Measurements from ENCODE around the gene KIF6. TPM values are rescaled to one million over a fixed set of nuclear protein-coding genes. Genes with fewer than 3 reads are reported as not detected.

Gene KIF6
- total RNA-seq, 4 donors from 2014 or later: 0.14 to 46.6 (median 0.48) TPM; not detected in 1

GRCh38 chr6:39282774-39283173, 442.4 kb downstream of the KIF6 start:
- no peak overlapping the region for H3K27ac ChIP-seq
- WGBS, 2 donors (ENCODE audit: low coverage in 1 of 2): 62 to 81% methylated on average over 2 of the region's 2 CpGs
- intact Hi-C loops (cut with DNase I; ENCODE audit: low total_unique reads) (no loop called here), in situ Hi-C loops (cut with MboI; ENCODE audit: low pct_ligation_motif_present in 1 of 4, low pct_unique_long_range_greater_than_20kb in 1 of 4, low sequenced_read_pairs in 3 of 4) (no loop called here)
- no peaks in the 10 kb centered on the region for H3K9me3 ChIP-seq
- no peak overlapping the region for H3K4me3 ChIP-seq
- DNase-seq: no peak
- no peaks in the 10 kb centered on the region for H3K27me3 ChIP-seq
- H3K36me3 ChIP-seq: no peaks in the 10 kb centered on the region
- peaks cover 12 to 34% (median 26%) of the 10 kb centered on the region in 4 donors for H3K4me1 ChIP-seq
- TF ChIP-seq CTCF (IDR thresholded peaks at IDR 0.05) (no peak), POLR2A (IDR thresholded peaks at IDR 0.05) (no peak), POLR2AphosphoS5 (IDR thresholded peaks at IDR 0.05) (no peak), EP300 (IDR thresholded peaks at IDR 0.05; ENCODE audit: low read depth) (no peak)

GRCh38 chr6:39281312-39281980, 443.8 kb downstream of the KIF6 start:
- in situ Hi-C loops (cut with MboI; ENCODE audit: low pct_ligation_motif_present in 1 of 4, low pct_unique_long_range_greater_than_20kb in 1 of 4, low sequenced_read_pairs in 3 of 4): no loop called here
- no peaks in the 10 kb centered on the region for H3K9me3 ChIP-seq
- peak overlapping the region in 3 of 4 donors; percentile 87 to 91 (median 89) for H3K27ac ChIP-seq
- no peaks in the 10 kb centered on the region for H3K36me3 ChIP-seq
- peak; percentile 61 for DNase-seq
- intact Hi-C loops (cut with DNase I; ENCODE audit: low total_unique reads): no loop called here
- peaks cover 12 to 40% (median 26%) of the 10 kb centered on the region in 4 donors for H3K4me1 ChIP-seq
- TF ChIP-seq POLR2AphosphoS5 (IDR thresholded peaks at IDR 0.05) (peak in 1 of 3 donors; percentile 28), EP300 (IDR thresholded peaks at IDR 0.05; ENCODE audit: low read depth) (no peak), POLR2A (IDR thresholded peaks at IDR 0.05) (peak; percentile 34), CTCF (IDR thresholded peaks at IDR 0.05) (no peak)
- WGBS, 2 donors (ENCODE audit: low coverage in 1 of 2): 66 to 86% methylated on average over 3 to 11 of the region's 11 CpGs
- no peaks in the 10 kb centered on the region for H3K27me3 ChIP-seq
- H3K4me3 ChIP-seq: no peak overlapping the region

GRCh38 chr6:39280247-39280731, 444.9 kb downstream of the KIF6 start:
- H3K27me3 ChIP-seq: no peaks in the 10 kb centered on the region
- intact Hi-C loops (cut with DNase I; ENCODE audit: low total_unique reads): no loop called here
- H3K36me3 ChIP-seq: no peaks in the 10 kb centered on the region
- DNase-seq: peak; percentile 75
- H3K4me1 ChIP-seq: peaks cover 12 to 40% (median 26%) of the 10 kb centered on the region in 4 donors
- H3K9me3 ChIP-seq: no peaks in the 10 kb centered on the region
- peak; percentile 37 for TF ChIP-seq POLR2A (IDR thresholded peaks at IDR 0.05)
- no peak for TF ChIP-seq CTCF (IDR thresholded peaks at IDR 0.05)
- TF ChIP-seq POLR2AphosphoS5 (IDR thresholded peaks at IDR 0.05): peak in 2 of 3 donors; percentile 45 to 74
- peak; percentile 16 for TF ChIP-seq EP300 (IDR thresholded peaks at IDR 0.05; ENCODE audit: low read depth)
- peak overlapping the region; percentile 87 to 91 (median 88) for H3K27ac ChIP-seq
- in situ Hi-C loops (cut with MboI; ENCODE audit: low pct_ligation_motif_present in 1 of 4, low pct_unique_long_range_greater_than_20kb in 1 of 4, low sequenced_read_pairs in 3 of 4): no loop called here
- WGBS, 2 donors (ENCODE audit: low coverage in 1 of 2): 25% methylated on average over 8 of the region's 8 CpGs; no CpG with 5 or more reads in 1 of the 2 donors
- H3K4me3 ChIP-seq: no peak overlapping the region

Small RNA genes within 50 kb of the gene (small RNA-seq; reads per million reads assigned to genes)
- 0 reads per million in 4 donors for gene RNU1-54P

Other genes starting within 250 kb of the KIF6 start
- 10 to 100 TPM; 15.7 to 31.6 (median 20.7) TPM for gene DAAM2, start 67.0 kb upstream of the KIF6 start, total RNA-seq
- gene MOCS1, start 209.1 kb upstream of the KIF6 start, total RNA-seq: 10 to 100 TPM; 20.6 to 58.3 (median 42.3) TPM